ENCODE data around the gene TSHR.
"Not testable (repeated sequence)": the region's sequence is repeated elsewhere in the genome, so short reads cannot be mapped to it uniquely, and the experiment has no call there.

Gene TSHR

DNA sequence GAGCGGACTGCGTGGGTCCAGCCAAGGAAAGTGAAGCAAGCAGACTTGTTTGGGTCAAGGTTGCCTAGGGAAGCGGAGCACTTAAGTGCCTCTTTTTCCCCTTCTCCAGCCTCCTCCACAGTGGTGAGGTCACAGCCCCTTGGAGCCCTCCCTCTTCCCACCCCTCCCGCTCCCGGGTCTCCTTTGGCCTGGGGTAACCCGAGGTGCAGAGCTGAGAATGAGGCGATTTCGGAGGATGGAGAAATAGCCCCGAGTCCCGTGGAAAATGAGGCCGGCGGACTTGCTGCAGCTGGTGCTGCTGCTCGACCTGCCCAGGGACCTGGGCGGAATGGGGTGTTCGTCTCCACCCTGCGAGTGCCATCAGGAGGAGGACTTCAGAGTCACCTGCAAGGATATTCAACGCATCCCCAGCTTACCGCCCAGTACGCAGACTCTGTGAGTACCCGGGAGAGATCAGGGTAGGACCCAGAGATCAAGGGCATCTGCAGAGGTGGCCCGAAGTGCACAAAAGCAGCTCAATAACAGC is at the start of gene TSHR:
Gene TSHR (plus strand): TSS at position 206 of the 526 bp plus-strand sequence. CDS start 60 bp downstream, at position 266.
- no peak for TF ChIP-seq CTCF (conservative IDR thresholded peaks at IDR 0.05; ENCODE audit: control insufficient read depth, insufficient read depth, low read depth, low read length)
- H3K4me3 ChIP-seq (ENCODE audit: control insufficient read depth, low read depth, low read length) = peak within 1 kb of the TSS; percentile 55
- DNase-seq (ENCODE audit: low read depth) = no peak

DNA sequence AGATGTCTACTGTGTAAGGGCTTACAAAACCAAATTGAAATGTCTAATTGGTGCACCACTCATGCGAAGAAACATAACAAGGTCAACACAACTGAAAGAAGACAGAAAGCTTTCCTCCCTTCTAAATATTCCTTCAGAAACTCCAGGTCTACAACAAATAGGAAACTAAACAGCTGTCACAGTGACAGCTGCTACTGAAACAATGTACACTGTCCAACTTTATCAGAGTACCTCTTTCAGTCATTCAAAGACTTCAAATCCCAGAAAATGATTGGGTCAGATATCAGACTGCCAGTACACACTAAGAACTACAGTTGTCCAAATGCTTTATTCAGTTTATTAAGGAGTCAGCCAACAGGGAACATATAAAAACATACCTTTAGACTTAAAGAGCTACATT is 49.1 kb upstream of the TSHR start:
- no peak overlapping the region for H3K4me3 ChIP-seq (ENCODE audit: control insufficient read depth, low read depth, low read length)
- no peak for DNase-seq (ENCODE audit: low read depth)
- no peak for TF ChIP-seq CTCF (conservative IDR thresholded peaks at IDR 0.05; ENCODE audit: control insufficient read depth, insufficient read depth, low read depth, low read length)

DNA sequence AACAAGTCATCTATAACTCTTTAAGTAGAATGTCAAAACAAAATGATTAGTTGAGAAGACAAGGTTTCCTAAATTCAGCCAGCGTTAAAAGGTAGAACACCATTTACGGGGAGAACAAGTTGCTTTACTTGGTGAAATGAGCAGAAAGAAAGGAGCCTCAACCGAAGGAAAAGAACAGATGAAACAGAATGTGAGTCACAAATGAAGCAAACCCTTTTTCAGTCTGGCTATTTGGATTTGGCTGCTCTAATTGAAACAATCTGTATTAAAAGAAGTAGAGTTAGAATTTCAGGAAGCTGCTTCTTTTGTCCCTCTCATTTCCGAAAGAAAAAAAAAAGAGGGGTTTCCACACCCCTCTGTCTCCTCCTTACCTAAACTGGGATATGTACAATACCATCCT is 48.5 kb upstream of the TSHR start:
- no peak overlapping the region for H3K4me3 ChIP-seq (ENCODE audit: control insufficient read depth, low read depth, low read length)
- TF ChIP-seq CTCF (conservative IDR thresholded peaks at IDR 0.05; ENCODE audit: control insufficient read depth, insufficient read depth, low read depth, low read length) = no peak
- DNase-seq (ENCODE audit: low read depth) = peak; percentile 77

- not testable (repeated sequence) for DNase-seq (ENCODE audit: low read depth)
Measured at GRCh38 chr14:80912013-80912412, 43.4 kb upstream of the TSHR start.

GRCh38 chr14:80919622-80920021 is 35.8 kb upstream of the TSHR start:
- no peak for DNase-seq (ENCODE audit: low read depth)
- no peak overlapping the region for H3K4me3 ChIP-seq (ENCODE audit: control insufficient read depth, low read depth, low read length)
- TF ChIP-seq CTCF (conservative IDR thresholded peaks at IDR 0.05; ENCODE audit: control insufficient read depth, insufficient read depth, low read depth, low read length) = no peak

More at GRCh38 chr14:80912013-80912412, 43.4 kb upstream of the TSHR start:
- not testable (repeated sequence) for H3K4me3 ChIP-seq (ENCODE audit: control insufficient read depth, low read depth, low read length)

GRCh38 chr14:80923368-80923767 is 32.1 kb upstream of the TSHR start:
- TF ChIP-seq CTCF (conservative IDR thresholded peaks at IDR 0.05; ENCODE audit: control insufficient read depth, insufficient read depth, low read depth, low read length) = no peak
- DNase-seq (ENCODE audit: low read depth) = no peak
- H3K4me3 ChIP-seq (ENCODE audit: control insufficient read depth, low read depth, low read length) = no peak overlapping the region

- TF ChIP-seq CTCF (conservative IDR thresholded peaks at IDR 0.05; ENCODE audit: control insufficient read depth, insufficient read depth, low read depth, low read length) = no peak
- H3K4me3 ChIP-seq (ENCODE audit: control insufficient read depth, low read depth, low read length) = no peak overlapping the region
- no peak for DNase-seq (ENCODE audit: low read depth)
Measured at GRCh38 chr14:80924365-80925103, 30.9 kb upstream of the TSHR start.
